Measurements from ENCODE around the gene RPS6KA2. TPM values are rescaled to one million over a fixed set of nuclear protein-coding genes. Genes with fewer than 3 reads are reported as not detected.
A peak's percentile ranks its signal among the peaks of the same experiment; 100 is the strongest.
"Not testable (repeated sequence)": the region's sequence is repeated elsewhere in the genome, so short reads cannot be mapped to it uniquely, and the experiment has no call there.

Gene RPS6KA2
- total RNA-seq, 1 donor from 2014 or later = 124 TPM

GRCh38 chr6:166406197-166406596 is 220.9 kb downstream of the RPS6KA2 start:
- Mint-ChIP-seq H3K27me3 (ENCODE audit: low read depth) (no peaks in the 10 kb centered on the region), H3K4me1 (ENCODE audit: low read depth) (peaks cover 8% of the 10 kb centered on the region), H3K36me3 (ENCODE audit: low read depth) (peaks cover 18% of the 10 kb centered on the region), H3K9me3 (ENCODE audit: low read depth) (no peaks in the 10 kb centered on the region), H3K27ac (ENCODE audit: unreplicated experiment) (no peak overlapping the region), H3K4me3 (ENCODE audit: unreplicated experiment) (no peak overlapping the region)
- no peak for DNase-seq (ENCODE audit: low spot score)
- TF ChIP-seq, protein P1, sequence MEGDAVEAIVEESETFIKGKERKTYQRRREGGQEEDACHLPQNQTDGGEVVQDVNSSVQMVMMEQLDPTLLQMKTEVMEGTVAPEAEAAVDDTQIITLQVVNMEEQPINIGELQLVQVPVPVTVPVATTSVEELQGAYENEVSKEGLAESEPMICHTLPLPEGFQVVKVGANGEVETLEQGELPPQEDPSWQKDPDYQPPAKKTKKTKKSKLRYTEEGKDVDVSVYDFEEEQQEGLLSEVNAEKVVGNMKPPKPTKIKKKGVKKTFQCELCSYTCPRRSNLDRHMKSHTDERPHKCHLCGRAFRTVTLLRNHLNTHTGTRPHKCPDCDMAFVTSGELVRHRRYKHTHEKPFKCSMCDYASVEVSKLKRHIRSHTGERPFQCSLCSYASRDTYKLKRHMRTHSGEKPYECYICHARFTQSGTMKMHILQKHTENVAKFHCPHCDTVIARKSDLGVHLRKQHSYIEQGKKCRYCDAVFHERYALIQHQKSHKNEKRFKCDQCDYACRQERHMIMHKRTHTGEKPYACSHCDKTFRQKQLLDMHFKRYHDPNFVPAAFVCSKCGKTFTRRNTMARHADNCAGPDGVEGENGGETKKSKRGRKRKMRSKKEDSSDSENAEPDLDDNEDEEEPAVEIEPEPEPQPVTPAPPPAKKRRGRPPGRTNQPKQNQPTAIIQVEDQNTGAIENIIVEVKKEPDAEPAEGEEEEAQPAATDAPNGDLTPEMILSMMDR (IDR thresholded peaks at IDR 0.05) = no peak

DNA sequence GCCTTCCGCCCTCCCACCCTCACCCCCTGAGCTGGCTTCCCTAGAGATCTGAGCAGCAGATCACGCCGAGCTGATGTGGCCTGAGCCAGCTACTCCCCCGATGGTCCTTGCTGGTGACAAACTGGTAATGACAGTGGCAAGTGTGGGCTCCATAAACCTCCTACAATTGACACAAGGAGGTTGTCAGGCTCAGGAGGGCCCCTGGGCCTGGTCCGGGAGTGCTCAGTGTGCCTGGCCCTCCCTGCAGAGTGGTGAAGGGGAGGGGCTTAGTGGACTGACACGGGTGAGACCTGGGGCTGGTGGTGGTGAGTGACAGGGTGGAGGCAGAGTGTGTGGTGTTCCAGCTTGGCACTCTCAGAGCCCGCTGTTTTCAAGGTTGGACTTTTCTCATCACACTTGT is 221.7 kb downstream of the RPS6KA2 start:
- Mint-ChIP-seq H3K36me3 (ENCODE audit: low read depth) (peaks cover 16% of the 10 kb centered on the region), H3K4me3 (ENCODE audit: unreplicated experiment) (no peak overlapping the region), H3K9me3 (ENCODE audit: low read depth) (no peaks in the 10 kb centered on the region), H3K4me1 (ENCODE audit: low read depth) (peaks cover 8% of the 10 kb centered on the region), H3K27ac (ENCODE audit: unreplicated experiment) (no peak overlapping the region), H3K27me3 (ENCODE audit: low read depth) (no peaks in the 10 kb centered on the region)
- TF ChIP-seq, protein P1 (IDR thresholded peaks at IDR 0.05) = no peak
- DNase-seq (ENCODE audit: low spot score) = no peak

- DNase-seq (ENCODE audit: low spot score) = no peak
- TF ChIP-seq, protein P1 (IDR thresholded peaks at IDR 0.05) = no peak
- peak overlapping the region; percentile 69 for H3K27ac Mint-ChIP-seq (ENCODE audit: unreplicated experiment)
- H3K27me3 Mint-ChIP-seq (ENCODE audit: low read depth) = peaks cover 6% of the 10 kb centered on the region
- peaks cover 8% of the 10 kb centered on the region for H3K4me1 Mint-ChIP-seq (ENCODE audit: low read depth)
- H3K9me3 Mint-ChIP-seq (ENCODE audit: low read depth) = no peaks in the 10 kb centered on the region
- H3K36me3 Mint-ChIP-seq (ENCODE audit: low read depth) = no peaks in the 10 kb centered on the region
- H3K4me3 Mint-ChIP-seq (ENCODE audit: unreplicated experiment) = no peak overlapping the region
These were observed 224.3 kb downstream of the RPS6KA2 start for GRCh38 chr6:166402582-166403277.

GRCh38 chr6:166400649-166401250 is 226.3 kb downstream of the RPS6KA2 start:
- not testable (repeated sequence) for H3K27me3 Mint-ChIP-seq (ENCODE audit: low read depth); H3K27ac Mint-ChIP-seq (ENCODE audit: unreplicated experiment); DNase-seq (ENCODE audit: low spot score); H3K36me3 Mint-ChIP-seq (ENCODE audit: low read depth); H3K4me1 Mint-ChIP-seq (ENCODE audit: low read depth); H3K4me3 Mint-ChIP-seq (ENCODE audit: unreplicated experiment); H3K9me3 Mint-ChIP-seq (ENCODE audit: low read depth)
- TF ChIP-seq, protein P1 (IDR thresholded peaks at IDR 0.05) = peak; percentile 91

GRCh38 chr6:166400181-166400580 is 226.9 kb downstream of the RPS6KA2 start:
- TF ChIP-seq, protein P1 (IDR thresholded peaks at IDR 0.05) = no peak
- DNase-seq (ENCODE audit: low spot score) = no peak
- Mint-ChIP-seq H3K27me3 (ENCODE audit: low read depth) (peaks cover 15% of the 10 kb centered on the region), H3K27ac (ENCODE audit: unreplicated experiment) (no peak overlapping the region), H3K4me3 (ENCODE audit: unreplicated experiment) (no peak overlapping the region), H3K4me1 (ENCODE audit: low read depth) (peaks cover 8% of the 10 kb centered on the region), H3K36me3 (ENCODE audit: low read depth) (no peaks in the 10 kb centered on the region), H3K9me3 (ENCODE audit: low read depth) (no peaks in the 10 kb centered on the region)
